GM12878 (cell line): ENCODE results near the gene ECT2L. TPM values are rescaled to one million over a fixed set of nuclear protein-coding genes. Genes with fewer than 3 reads are reported as not detected.

Source experiments
- ATAC-seq: fragments of 200-7000 bp; cut with Tn5 transposase; 3 replicates; pipeline ENCODE4 v1.9.1; 2020; ENCODE audit warnings: mild to moderate bottlenecking, moderate library complexity
- BruUV-seq: library from RNA; stranded (reverse); fragments of 400-500 nt; replicated peaks from 2 replicates; lab custom pipeline; 2021; lab: Mats Ljungman, UMichigan
- CTCF ChIA-PET: fragments of 300-600 bp; sonication (Branson Sonifier 250); formaldehyde crosslinking; extraction: SDS; loops from one replicate; lab custom pipeline; 2021; ENCODE audit warnings: inconsistent platforms; lab: Yijun Ruan, JAX
- POLR2A ChIA-PET: fragments of 350-600 bp; formaldehyde crosslinking; extraction: SDS; loops from one replicate; lab custom pipeline; 2021; ENCODE audit warnings: inconsistent platforms; lab: Charles Lee
- RAD21 ChIA-PET: fragments of 300-600 bp; sonication (Branson Sonifier 250); formaldehyde crosslinking; loops from one replicate; lab custom pipeline; 2023; ENCODE audit warnings: antibody characterized with exemption; ENCODE audit not compliant: unreplicated experiment; lab: Charles Lee
- SMC1A ChIA-PET: fragments of 300-600 bp; sonication (Branson Sonifier 250); formaldehyde crosslinking; loops from one replicate; lab custom pipeline; 2023; ENCODE audit not compliant: unreplicated experiment, uncharacterized antibody; lab: Charles Lee
- DNase-seq: peaks from one replicate; pipeline ENCODE4 v3.0.0-alpha.2; 2011; ENCODE audit warnings: low read depth, low spot score
- FAIRE-seq: peaks from 3 replicates; lab custom pipeline; 2011; peaks lifted over from hg19 to GRCh38; lab: Jason Lieb, UNC
- H2AFZ ChIP-seq: 2 replicates; pipeline ENCODE4 v1.6.0; 2011; ENCODE audit warnings: low read depth, low read length, control low read depth; ENCODE audit not compliant: control insufficient read depth
- H3K27ac ChIP-seq: 2 replicates; pipeline ENCODE4 v1.5.1; 2011; ENCODE audit warnings: control low read depth; ENCODE audit not compliant: control insufficient read depth, insufficient read depth
- H3K27me3 ChIP-seq, 2 experiments: replicated peaks in 1 of 2; 2 replicates each; pipeline versions ENCODE4 v1.6.0 to v1.6.1; 2011; ENCODE audit warnings: low read length in 1 of 2; ENCODE audit not compliant: control insufficient read depth in 2 of 2, insufficient read depth in 2 of 2
- H3K36me3 ChIP-seq, 2 experiments: 2 replicates each; pipeline ENCODE4 v1.5.1; 2011; ENCODE audit warnings: low read length in 1 of 2; ENCODE audit not compliant: control insufficient read depth in 2 of 2, insufficient read depth in 2 of 2
- H3K4me1 ChIP-seq: 2 replicates; pipeline ENCODE4 v1.6.1; 2011; ENCODE audit warnings: mild to moderate bottlenecking, low read length, moderate library complexity, mixed read lengths; ENCODE audit not compliant: control insufficient read depth, insufficient read depth
- H3K4me2 ChIP-seq: 2 replicates; pipeline ENCODE4 v1.6.0; 2011; ENCODE audit warnings: control low read depth; ENCODE audit not compliant: control insufficient read depth, insufficient read depth
- H3K4me3 ChIP-seq: fragments of 200-600 bp; sonication (generic); 2 replicates; pipeline ENCODE4 v1.5.1; 2016
- H3K79me2 ChIP-seq: 2 replicates; pipeline ENCODE4 v1.6.0; 2011; ENCODE audit warnings: low read length; ENCODE audit not compliant: control insufficient read depth, insufficient read depth
- H3K9ac ChIP-seq: 2 replicates; pipeline ENCODE4 v1.8.0; 2011; ENCODE audit warnings: low read length, control low read depth, mixed read lengths; ENCODE audit not compliant: control insufficient read depth, insufficient read depth
- H3K9me3 ChIP-seq: replicated peaks from 3 replicates; pipeline ENCODE4 v1.5.1; 2011; ENCODE audit warnings: mild to moderate bottlenecking, low read length; ENCODE audit not compliant: control insufficient read depth, insufficient read depth
- H4K20me1 ChIP-seq: 2 replicates; pipeline ENCODE4 v1.6.0; 2011; ENCODE audit not compliant: control insufficient read depth, insufficient read depth
- ZBTB4 ChIP-seq: fragments of 450-650 bp; formaldehyde crosslinking; IDR thresholded peaks from 2 replicates; pipeline ENCODE4 v1.4.0; 2022; ENCODE audit warnings: mild to moderate bottlenecking, moderate library complexity
- WGBS: methylation state at CpG from one replicate; pipeline ENCODE4 v1.1.6; 2016; ENCODE audit warnings: low lambda C conversion rate; ENCODE audit not compliant: insufficient replicate concordance, insufficient coverage; ENCODE audit errors: missing lambda C conversion rate; 5-methylcytosine and 5-hydroxymethylcytosine counted together
- in situ Hi-C: fragments of 300-500 bp; cut with MboI; formaldehyde crosslinking; loops from 9 replicates; pipeline ENCODE4 v1.14.3; 2018; ENCODE audit warnings: mixed read lengths
- intact Hi-C: fragments of 100-400 bp; cut with micrococcal nuclease; formaldehyde crosslinking; loops from one replicate; pipeline ENCODE4 v1.14.2; 2022; ENCODE audit not compliant: unreplicated experiment
- polyA plus RNA-seq, 11 experiments: library from polyadenylated mRNA; depleted of rRNA in 4 of 11; unstranded in 6 of 11; stranded (reverse) in 5 of 11; fragments of >200 nt; fragmentation: Nextera tagmentation in 4 of 11; fragmentation: Illumina TruSeq in 1 of 11; extraction: Ambion mirVana in 4 of 11; extraction: Trizol in 1 of 11; gene quantifications; 1 replicate in 1 of 11; 2 replicates in 10 of 11; pipeline versions ENCODE4 v1.2.1 to v1.2.3, GENCODE V29; 2011 to 2016; ENCODE audit warnings: inconsistent platforms in 2 of 11, missing spikeins in 2 of 11, low read depth in 1 of 11
- total RNA-seq, 4 experiments: library from RNA; depleted of rRNA in 3 of 4; stranded (reverse); fragments of >200 nt in 3 of 4; fragmentation: Illumina TruSeq in 1 of 4; extraction: Trizol in 1 of 4; gene quantifications; 2 replicates each; pipeline versions ENCODE4 v1.2.1 to v1.2.3, GENCODE V29; 2013 to 2021

Gene ECT2L
- total and polyA plus RNA-seq, 10 of the 15 experiments (the other 5 are each of a cell fraction or from before 2014, with no cell fraction given): 0.05 to 0.09 TPM; not detected in 8

GRCh38 chr6:138948546-138949179 lies 152.8 kb downstream of the ECT2L start:
- ChIA-PET RAD21 (no interaction called here), SMC1A (interaction anchor here (1.7 kb wide), 1 partner anchor 22 kb away, joined by 4 read pairs; no protein-coding TSS in a partner anchor), CTCF (interaction anchor here (0.7 kb wide), 1 partner anchor 257 kb away, joined by 4 read pairs; no protein-coding TSS in a partner anchor), POLR2A (interaction anchor here (0.6 kb wide), 1 partner anchor 181 kb away, joined by 3 read pairs; no protein-coding TSS in a partner anchor)
- intact Hi-C loops: no loop called here
- WGBS: 92% methylated on average over 1 of the region's 1 CpG
- in situ Hi-C loops: no loop called here
- no peak overlapping the region for H3K4me3 ChIP-seq
- peaks cover 25% of the 10 kb centered on the region for H3K79me2 ChIP-seq
- peak; percentile 28 for ATAC-seq
- no TSS peak for BruUV-seq
- no peak for TF ChIP-seq ZBTB4 (CRISPR knock-in tag)
- H4K20me1 ChIP-seq: no peaks in the 10 kb centered on the region
- H3K9me3 ChIP-seq: no peaks in the 10 kb centered on the region; the same call in 2 of the 3 replicates
- no peak overlapping the region for H3K4me2 ChIP-seq
- no peaks in the 10 kb centered on the region for H3K27me3 ChIP-seq
- H3K9ac ChIP-seq: no peak overlapping the region
- peaks cover 0 to 11% of the 10 kb centered on the region in 2 experiments; a peak in 1 of 4 replicates for H3K36me3 ChIP-seq
- peaks cover 5% of the 10 kb centered on the region; the same call in 1 of the 2 replicates for H3K4me1 ChIP-seq
- no peak overlapping the region for H3K27ac ChIP-seq
- no peak for FAIRE-seq
- H2AFZ ChIP-seq: no peak overlapping the region
- DNase-seq: no peak
